Adrenal gland (tissue), 12 donors: ENCODE measurements around the gene KRT25. TPM values are rescaled to one million over a fixed set of nuclear protein-coding genes. Genes with fewer than 3 reads are reported as not detected.

Source experiments
- DNase-seq, 7 donors: peaks; one replicate each; pipeline ENCODE4 v3.0.0-alpha.2; 2019 to 2020
- H3K27ac ChIP-seq, 5 donors: fragments of 200-600 bp; sonication (generic) in 4 of 5; 1 replicate in 3 of 5; 2 replicates in 2 of 5; pipeline versions ENCODE4 v1.5.1 to v1.8.0; 2016 to 2020; ENCODE audit warnings: mild to moderate bottlenecking in 1 of 5
- H3K27me3 ChIP-seq: fragments of 200-600 bp; 2 replicates; pipeline ENCODE4 v1.8.0; 2021
- H3K36me3 ChIP-seq, 2 donors: fragments of 200-600 bp; replicated peaks in 1 of 2; 1 replicate in 1 of 2; 2 replicates in 1 of 2; pipeline versions ENCODE4 v1.5.1 to v1.8.0; 2018 to 2022
- H3K4me1 ChIP-seq, 2 donors: fragments of 200-600 bp; replicated peaks in 1 of 2; 1 replicate in 1 of 2; 2 replicates in 1 of 2; pipeline versions ENCODE4 v1.5.1 to v1.8.0; 2018 to 2021
- H3K4me3 ChIP-seq, 4 donors: fragments of 200-600 bp; sonication (generic) in 3 of 4; one replicate each; pipeline ENCODE4 v1.5.1; 2016 to 2018
- H3K9me3 ChIP-seq, 3 donors: fragments of 200-600 bp; sonication (generic) in 1 of 3; replicated peaks in 1 of 3; 1 replicate in 2 of 3; 2 replicates in 1 of 3; pipeline versions ENCODE4 v1.5.1 to v1.8.0; 2016 to 2021
- CTCF ChIP-seq, 6 experiments: fragments of 450-650 bp in 4 of 6; fragments of 200-600 bp in 2 of 6; sonication (generic) in 1 of 6; IDR thresholded peaks; 1 replicate in 5 of 6; 2 replicates in 1 of 6; pipeline versions ENCODE4 v1.5.1 to v1.8.0; 2016 to 2021; ENCODE audit warnings: antibody characterized with exemption in 6 of 6, mild to moderate bottlenecking in 2 of 6, moderate library complexity in 1 of 6
- POLR2A ChIP-seq, 2 donors: fragments of 450-650 bp; IDR thresholded peaks; one replicate each; pipeline ENCODE4 v1.6.1; 2017; ENCODE audit warnings: antibody characterized with exemption in 2 of 2, mild to moderate bottlenecking in 2 of 2, moderate library complexity in 1 of 2
- WGBS, 4 donors: extraction: QIAGEN DNeasy Blood & Tissue Kit in 2 of 4; methylation state at CpG; one replicate each; pipeline versions ENCODE4 v1.1.5 to v1.1.7; 2013 to 2017; 5-methylcytosine and 5-hydroxymethylcytosine counted together
- intact Hi-C, 2 donors: fragments of 100-400 bp; cut with DNase I; formaldehyde crosslinking; loops; one replicate each; pipeline versions ENCODE4 v1.14.1 to v1.15.0; 2022 to 2023
- polyA plus RNA-seq, 3 donors: library from polyadenylated mRNA; stranded (reverse); fragments of 200-250 nt in 2 of 3; fragments of 350-450 nt in 1 of 3; fragmentation: Illumina TruSeq in 1 of 3; extraction: RNeasy Lipid Tissue Mini Kit (QIAGEN cat#74804) in 1 of 3; gene quantifications; one replicate each; pipeline ENCODE4 v1.2.3, GENCODE V29; 2013 to 2014
- total RNA-seq, 9 donors: library from RNA; depleted of rRNA in 4 of 9; stranded (reverse); fragments of >200 nt in 4 of 9; fragments of 120-200 nt in 1 of 9; fragmentation: NEBNext Ultra II Directional in 1 of 9; extraction: Animal tissue kit (Norgen Biotek cat#: 25700) in 1 of 9; gene quantifications; one replicate each; pipeline versions ENCODE4 v1.1.0 to v1.2.4, GENCODE V29; 2013 to 2023
- donor health status: healthy with polysubstance abuse.
- donor health status: Bipolar disorder and iron deficiency.
- donor health status: DM: yes; HTN: yes; CAD: no.
- donor health status: DM: no; HTN: no; CAD: no.
- donor health status: DM: no; HTN: no; CAD: no.
- donor health status: DM: yes; HTN: yes; CAD: no.

KRT25 gene
- total and polyA plus RNA-seq, 12 donors: not detected

GRCh38 chr17:40793832-40794231 is 38.7 kb upstream of the KRT25 start:
- no peak overlapping the region for H3K4me3 ChIP-seq
- peaks cover 16% of the 10 kb centered on the region for H3K27me3 ChIP-seq
- no peak overlapping the region for H3K27ac ChIP-seq
- H3K4me1 ChIP-seq: no peaks in the 10 kb centered on the region
- H3K9me3 ChIP-seq: no peaks in the 10 kb centered on the region
- 57 to 59% (median 59%) methylated on average over 9 to 10 of the region's 10 CpGs for WGBS, 4 donors
- intact Hi-C loops: loop anchor here (5.0 to 10.0 kb wide), 2 partner anchors 177 to 179 kb away; no protein-coding TSS in a partner anchor
- H3K36me3 ChIP-seq: no peaks in the 10 kb centered on the region
- no peak for DNase-seq
- TF ChIP-seq CTCF (IDR thresholded peaks at IDR 0.05) (no peak), POLR2A (IDR thresholded peaks at IDR 0.05) (no peak)

GRCh38 chr17:40791787-40792436 is 36.8 kb upstream of the KRT25 start:
- no peak overlapping the region for H3K27ac ChIP-seq
- peaks cover 6% of the 10 kb centered on the region for H3K27me3 ChIP-seq
- H3K36me3 ChIP-seq: no peaks in the 10 kb centered on the region
- H3K4me1 ChIP-seq: no peaks in the 10 kb centered on the region
- no peak for DNase-seq
- no peaks in the 10 kb centered on the region for H3K9me3 ChIP-seq
- WGBS, 4 donors: 31 to 36% (median 34%) methylated on average over 6 of the region's 6 CpGs
- no peak overlapping the region for H3K4me3 ChIP-seq
- intact Hi-C loops: loop anchor here (5.0 to 10.0 kb wide), 2 partner anchors 175 to 177 kb away; no protein-coding TSS in a partner anchor
- TF ChIP-seq CTCF (IDR thresholded peaks at IDR 0.05) (peak; percentile 29 to 75 (median 65)), POLR2A (IDR thresholded peaks at IDR 0.05) (no peak)

GRCh38 chr17:40791111-40791510 is 36.0 kb upstream of the KRT25 start:
- DNase-seq: no peak
- H3K4me1 ChIP-seq: no peaks in the 10 kb centered on the region
- intact Hi-C loops: loop anchor here (5.0 to 10.0 kb wide), 2 partner anchors 174 to 176 kb away; no protein-coding TSS in a partner anchor
- no peak overlapping the region for H3K4me3 ChIP-seq
- H3K27ac ChIP-seq: no peak overlapping the region
- H3K9me3 ChIP-seq: no peaks in the 10 kb centered on the region
- peaks cover 6% of the 10 kb centered on the region for H3K27me3 ChIP-seq
- 81 to 89% (median 84%) methylated on average over 1 of the region's 1 CpG for WGBS, 4 donors
- no peak for TF ChIP-seq CTCF (IDR thresholded peaks at IDR 0.05)
- no peak for TF ChIP-seq POLR2A (IDR thresholded peaks at IDR 0.05)
- no peaks in the 10 kb centered on the region for H3K36me3 ChIP-seq

DNA sequence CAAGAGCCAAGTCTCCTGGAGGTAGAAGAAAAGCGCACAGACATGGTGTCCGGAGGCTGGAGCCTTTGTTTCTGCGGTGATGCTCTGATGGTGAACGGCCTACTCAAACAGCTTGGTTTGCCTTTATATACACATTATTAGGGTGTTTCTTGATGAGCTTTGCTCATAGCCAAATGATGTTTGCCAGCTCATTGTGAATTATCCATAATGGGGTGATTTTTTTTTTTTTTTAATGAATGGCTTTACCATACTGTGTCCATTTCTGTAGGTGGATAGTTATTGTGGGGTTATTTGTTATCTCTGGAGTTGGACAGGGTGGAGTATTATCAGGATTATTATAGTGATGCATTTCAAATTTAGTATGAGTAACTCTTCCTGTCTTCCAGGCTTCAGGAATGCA is 27.3 kb upstream of the KRT25 start, which contains the start of gene KRT27:
Gene KRT27 (minus strand): TSS at position 101 of the 400 bp plus-strand sequence. CDS start 57 bp downstream, at position 44.
- WGBS, 4 donors: 86 to 100% (median 93%) methylated on average over 4 of the region's 4 CpGs
- no peaks in the 10 kb centered on the region for H3K4me1 ChIP-seq
- no peak for TF ChIP-seq POLR2A (IDR thresholded peaks at IDR 0.05)
- TF ChIP-seq CTCF (IDR thresholded peaks at IDR 0.05): no peak
- no peak within 1 kb of the TSS for H3K27ac ChIP-seq
- no peaks in the 10 kb centered on the region for H3K36me3 ChIP-seq
- H3K4me3 ChIP-seq: no peak within 1 kb of the TSS
- intact Hi-C loops: no loop called here
- DNase-seq: no peak
- peaks cover 20% of the 10 kb centered on the region for H3K27me3 ChIP-seq
- no peaks in the 10 kb centered on the region for H3K9me3 ChIP-seq
